SK-N-SH (cell line): Measurements from ENCODE around the gene CALCR.

Experiments used
- CHD2 ChIP-seq: fragments of 150-350 bp; IDR thresholded peaks from 2 replicates; pipeline ENCODE4 v1.6.1; 2018; ENCODE audit warnings: low read length; ENCODE audit not compliant: partially characterized antibody
- EP300 ChIP-seq, 2 experiments: IDR thresholded peaks; 2 replicates each; pipeline versions ENCODE4 v1.4.0 to v1.6.1; 2012; ENCODE audit warnings: borderline replicate concordance in 1 of 2, low read depth in 1 of 2, low read length in 1 of 2
- GABPA ChIP-seq: IDR thresholded peaks from 2 replicates; pipeline ENCODE4 v1.4.0; 2012; ENCODE audit warnings: low read depth, mild to moderate bottlenecking
- NFIC ChIP-seq: IDR thresholded peaks from 2 replicates; pipeline ENCODE4 v1.4.0; 2012; ENCODE audit warnings: borderline replicate concordance
- NRF1 ChIP-seq: IDR thresholded peaks from 2 replicates; pipeline ENCODE4 v1.6.1; 2012; ENCODE audit warnings: low read depth, mild to moderate bottlenecking, low read length
- POLR2AphosphoS5 ChIP-seq: IDR thresholded peaks from 2 replicates; pipeline ENCODE4 v1.6.1; 2012; ENCODE audit warnings: low read depth, low read length
- RCOR1 ChIP-seq: fragments of 150-350 bp; IDR thresholded peaks from 2 replicates; pipeline ENCODE4 v1.6.1; 2017; ENCODE audit warnings: antibody characterized with exemption, low read length
- REST ChIP-seq: IDR thresholded peaks from 2 replicates; pipeline ENCODE4 v1.6.1; 2012; ENCODE audit warnings: mild to moderate bottlenecking, low read depth, low read length, moderate library complexity
- SMC3 ChIP-seq: IDR thresholded peaks from 2 replicates; pipeline ENCODE4 v1.6.1; 2012; ENCODE audit warnings: low read depth, low read length, improper control_type of control experiment
- TF ChIP-seq, protein P1 (sequence below): fragments of 200-600 bp; sonication (generic); IDR thresholded peaks from 2 replicates; pipeline ENCODE4 v1.6.1; 2017; ENCODE audit warnings: antibody characterized with exemption, mild to moderate bottlenecking, moderate library complexity

DNA sequence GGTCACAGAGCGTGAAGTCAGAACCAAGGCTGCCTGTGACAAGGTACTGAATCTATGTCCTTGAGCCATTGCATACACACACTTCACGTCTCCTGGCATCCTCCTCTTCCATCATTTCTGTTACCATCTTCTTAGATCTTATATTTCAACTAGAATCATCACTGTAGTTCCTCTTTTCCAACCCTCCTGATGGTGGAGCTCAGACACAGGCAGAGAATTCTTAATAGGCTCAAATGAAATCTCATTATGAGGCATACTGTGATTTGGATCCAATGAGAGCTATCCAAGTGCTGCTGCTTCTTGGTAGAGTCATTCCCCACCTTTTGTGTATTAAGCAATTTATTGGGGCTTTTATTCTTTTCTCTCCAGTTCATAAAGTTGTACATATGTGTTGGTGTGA lies 113.2 kb downstream of the CALCR start:
- TF ChIP-seq EP300 (IDR thresholded peaks at IDR 0.05; ENCODE audit: borderline replicate concordance in 1 of 2, low read depth in 1 of 2, low read length in 1 of 2): no peak
- TF ChIP-seq, protein P1, sequence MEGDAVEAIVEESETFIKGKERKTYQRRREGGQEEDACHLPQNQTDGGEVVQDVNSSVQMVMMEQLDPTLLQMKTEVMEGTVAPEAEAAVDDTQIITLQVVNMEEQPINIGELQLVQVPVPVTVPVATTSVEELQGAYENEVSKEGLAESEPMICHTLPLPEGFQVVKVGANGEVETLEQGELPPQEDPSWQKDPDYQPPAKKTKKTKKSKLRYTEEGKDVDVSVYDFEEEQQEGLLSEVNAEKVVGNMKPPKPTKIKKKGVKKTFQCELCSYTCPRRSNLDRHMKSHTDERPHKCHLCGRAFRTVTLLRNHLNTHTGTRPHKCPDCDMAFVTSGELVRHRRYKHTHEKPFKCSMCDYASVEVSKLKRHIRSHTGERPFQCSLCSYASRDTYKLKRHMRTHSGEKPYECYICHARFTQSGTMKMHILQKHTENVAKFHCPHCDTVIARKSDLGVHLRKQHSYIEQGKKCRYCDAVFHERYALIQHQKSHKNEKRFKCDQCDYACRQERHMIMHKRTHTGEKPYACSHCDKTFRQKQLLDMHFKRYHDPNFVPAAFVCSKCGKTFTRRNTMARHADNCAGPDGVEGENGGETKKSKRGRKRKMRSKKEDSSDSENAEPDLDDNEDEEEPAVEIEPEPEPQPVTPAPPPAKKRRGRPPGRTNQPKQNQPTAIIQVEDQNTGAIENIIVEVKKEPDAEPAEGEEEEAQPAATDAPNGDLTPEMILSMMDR: 0 out of 2 replicates have a peak, but pooled peaks have one; percentile 23
- TF ChIP-seq RCOR1: no peak
- TF ChIP-seq GABPA: no peak
- no peak for TF ChIP-seq NFIC
- no peak for TF ChIP-seq REST
- no peak for TF ChIP-seq POLR2AphosphoS5
- no peak; the same call in 1 of the 2 replicates for TF ChIP-seq SMC3
- no peak for TF ChIP-seq NRF1
- TF ChIP-seq CHD2: no peak
